Ramos (cell line): Measurements from ENCODE around the gene ATG2A.

Source experiments
- in situ Hi-C: fragments of 300-500 bp; cut with MboI; formaldehyde crosslinking; loops from one replicate; pipeline ENCODE4 v1.14.3; 2022; ENCODE audit warnings: low sequenced_read_pairs; ENCODE audit not compliant: unreplicated experiment

The ATG2A gene

DNA sequence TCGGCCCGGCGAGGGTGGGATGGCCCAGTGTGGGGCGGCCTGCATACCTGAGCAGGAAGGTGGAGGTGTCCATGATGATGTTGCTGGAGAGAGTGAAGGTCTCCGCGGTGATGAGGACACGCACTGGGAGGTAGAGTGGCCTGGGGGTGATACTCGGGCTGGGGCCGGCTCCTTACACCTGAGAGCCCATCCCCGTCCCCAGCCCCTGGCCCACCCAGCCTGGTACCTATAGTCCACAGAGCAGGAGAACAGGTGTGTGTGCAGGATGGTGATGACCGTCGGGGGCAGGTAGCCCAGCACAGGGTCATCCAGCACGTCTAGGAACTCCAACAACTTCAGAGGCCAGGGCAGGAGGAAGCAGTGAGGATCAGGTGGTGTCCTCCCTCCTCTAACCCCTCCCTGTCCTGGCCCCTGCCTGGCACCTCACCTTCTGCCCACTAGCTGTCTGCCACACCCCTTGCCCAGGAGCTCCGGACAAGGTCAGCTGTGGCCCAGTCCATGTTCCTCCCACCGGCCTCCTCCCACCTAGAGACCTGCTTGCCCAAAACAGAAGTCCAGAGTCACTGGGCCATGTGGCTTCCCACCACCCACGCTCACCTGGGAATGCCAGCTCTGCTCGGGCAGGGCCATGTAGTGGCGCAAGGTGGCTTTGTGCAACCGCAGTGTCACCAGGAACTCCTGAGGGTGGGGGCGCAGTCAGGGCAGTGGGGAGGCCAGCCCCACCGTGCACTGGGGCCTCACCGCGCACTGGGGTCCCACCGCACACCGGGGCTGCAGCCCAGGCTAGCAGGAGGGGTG is 11.3 kb downstream of the ATG2A start:
- in situ Hi-C loops = no loop called here

DNA sequence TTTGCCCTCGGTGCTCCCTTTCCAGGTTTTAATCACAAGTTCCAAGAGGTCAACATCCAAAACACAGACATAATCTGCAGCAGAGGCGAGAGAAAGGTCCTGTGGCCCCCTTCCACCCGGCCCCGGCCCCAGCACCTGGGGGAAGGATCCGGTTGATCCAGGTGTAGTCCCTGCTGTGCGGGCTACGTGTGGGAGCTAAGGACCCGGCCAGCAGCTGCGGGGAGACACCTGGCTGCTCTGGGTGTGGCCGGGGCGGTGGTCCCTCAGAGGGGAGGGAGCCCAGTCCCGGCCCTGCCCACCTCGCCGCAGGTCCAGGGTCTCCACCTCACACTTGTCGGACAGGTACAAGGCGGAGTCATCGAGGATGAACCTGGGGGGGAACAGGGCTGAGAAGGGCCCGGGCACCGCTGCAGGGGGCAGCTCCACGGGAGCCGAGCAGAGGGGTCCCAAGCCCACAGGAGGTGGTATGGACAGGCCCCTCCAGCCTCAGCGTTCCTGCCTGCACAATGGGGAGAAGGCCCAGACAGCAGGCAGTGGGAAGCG is 13.6 kb downstream of the ATG2A start:
- in situ Hi-C loops = no loop called here

DNA sequence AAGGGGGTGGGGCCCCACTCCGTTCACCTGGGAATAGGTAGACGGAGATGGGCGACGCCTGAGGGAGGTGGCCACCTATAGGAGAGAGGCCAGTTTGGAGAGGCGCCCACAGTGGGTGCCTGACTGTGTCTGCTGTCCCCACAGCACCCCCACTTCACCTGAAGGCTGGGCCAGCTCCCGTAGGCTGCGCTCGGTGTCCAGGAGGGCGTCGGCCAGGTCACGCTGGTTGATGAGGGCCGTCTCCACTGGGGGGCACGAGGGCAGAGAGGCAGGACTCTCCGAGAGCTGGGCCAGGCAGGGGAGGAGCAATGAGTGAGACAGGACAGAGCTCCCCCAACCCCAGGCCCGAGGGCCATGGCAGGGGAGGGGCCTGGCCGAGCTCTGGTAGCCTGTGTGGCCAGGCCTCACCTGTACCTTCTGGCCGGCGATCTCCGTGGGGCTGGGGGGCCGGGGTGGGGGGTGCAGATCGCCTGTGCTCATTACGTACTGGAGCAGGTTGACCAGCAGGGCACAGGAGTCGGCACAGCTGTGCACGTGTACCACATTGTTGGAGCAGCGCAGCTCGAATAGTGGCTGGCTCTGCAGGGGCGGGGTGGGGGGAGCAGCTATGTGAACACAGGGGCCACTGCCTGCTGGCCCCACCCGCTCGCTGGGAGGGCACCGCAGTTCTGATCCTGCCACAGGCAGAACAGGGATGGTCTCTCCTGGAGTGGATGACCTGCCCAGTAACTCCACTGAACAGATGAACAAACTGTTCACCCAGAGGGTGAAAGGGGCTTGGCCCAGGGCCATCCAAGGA is 14.7 kb downstream of the ATG2A start:
- in situ Hi-C loops = no loop called here

DNA sequence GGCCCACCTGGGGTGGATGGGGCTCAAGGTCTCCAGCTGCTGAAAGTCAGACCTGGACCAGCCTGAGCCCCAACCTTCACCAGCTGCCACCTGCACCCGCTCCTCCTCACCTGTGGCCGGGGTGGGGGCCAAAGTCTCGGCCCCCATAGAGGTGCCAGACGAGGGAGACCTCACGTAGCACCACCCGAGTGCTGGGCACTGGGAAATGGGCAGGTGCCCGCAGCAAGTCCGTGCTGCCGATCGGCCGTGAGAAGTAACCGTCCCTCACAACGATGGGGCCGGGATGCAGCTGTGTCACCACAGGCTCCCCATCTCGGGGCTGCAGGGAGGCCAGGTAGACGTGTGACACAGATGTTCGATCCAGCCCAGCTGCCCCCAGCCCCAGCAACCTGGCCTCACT is 16.2 kb downstream of the ATG2A start:
- in situ Hi-C loops = no loop called here

DNA sequence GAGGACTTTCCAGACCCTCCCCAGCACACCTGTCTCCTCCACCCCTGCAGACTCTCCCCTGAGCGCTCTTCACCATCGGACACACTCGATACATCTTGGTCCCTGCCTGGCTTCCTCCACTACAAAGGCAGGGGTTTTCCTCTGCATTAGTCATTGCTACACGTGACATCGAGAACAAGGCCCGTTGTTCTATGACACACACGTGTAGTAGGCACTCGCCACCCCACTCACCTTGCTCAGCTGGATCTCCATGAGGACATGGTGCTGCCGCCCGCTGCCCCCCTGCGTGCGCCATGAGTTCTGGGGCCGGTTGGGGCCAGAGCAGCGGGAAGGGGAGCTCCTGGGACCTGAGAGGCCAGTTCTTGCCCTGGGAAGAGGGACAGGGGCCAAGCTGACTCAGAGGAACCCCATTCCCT is 16.7 kb downstream of the ATG2A start:
- in situ Hi-C loops = no loop called here

DNA sequence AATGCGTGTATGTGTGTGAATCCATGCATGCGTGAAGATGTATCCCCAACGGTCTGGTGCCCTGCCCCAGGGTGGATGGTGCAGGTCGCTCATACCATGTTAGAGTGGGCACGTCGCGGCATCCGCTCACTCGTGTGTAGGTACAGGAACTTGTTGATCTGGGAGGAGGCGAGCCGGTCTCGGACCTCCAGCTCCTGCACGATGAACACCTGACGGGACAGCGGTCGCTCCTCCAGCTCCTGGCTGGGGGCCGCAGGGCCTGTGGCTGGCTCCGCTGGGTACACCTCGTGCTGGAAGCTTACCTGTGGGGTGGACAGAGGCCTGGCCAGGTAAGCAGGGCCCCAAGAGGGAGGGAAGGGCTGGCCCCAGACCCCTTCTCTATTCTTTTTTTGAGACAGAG is 18.5 kb downstream of the ATG2A start:
- in situ Hi-C loops = no loop called here

DNA sequence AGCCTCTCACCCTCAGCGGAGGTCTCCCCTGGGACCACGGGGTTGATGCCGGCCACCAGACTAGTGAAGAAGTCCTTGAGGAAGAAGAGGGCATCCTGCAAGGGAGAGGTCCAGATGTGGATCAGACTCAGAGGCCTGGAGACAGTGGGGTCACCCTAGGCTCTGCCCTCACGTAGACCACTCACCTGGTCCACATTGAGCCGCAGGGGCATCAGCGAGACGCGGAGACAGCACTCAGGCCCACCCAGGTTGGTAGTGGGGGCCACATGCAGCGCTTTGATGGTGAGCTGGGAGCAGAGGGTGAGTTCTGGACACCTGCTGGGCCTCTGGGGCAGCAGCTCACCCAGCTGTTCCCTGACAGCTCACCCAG is 18.9 kb downstream of the ATG2A start:
- in situ Hi-C loops = no loop called here

DNA sequence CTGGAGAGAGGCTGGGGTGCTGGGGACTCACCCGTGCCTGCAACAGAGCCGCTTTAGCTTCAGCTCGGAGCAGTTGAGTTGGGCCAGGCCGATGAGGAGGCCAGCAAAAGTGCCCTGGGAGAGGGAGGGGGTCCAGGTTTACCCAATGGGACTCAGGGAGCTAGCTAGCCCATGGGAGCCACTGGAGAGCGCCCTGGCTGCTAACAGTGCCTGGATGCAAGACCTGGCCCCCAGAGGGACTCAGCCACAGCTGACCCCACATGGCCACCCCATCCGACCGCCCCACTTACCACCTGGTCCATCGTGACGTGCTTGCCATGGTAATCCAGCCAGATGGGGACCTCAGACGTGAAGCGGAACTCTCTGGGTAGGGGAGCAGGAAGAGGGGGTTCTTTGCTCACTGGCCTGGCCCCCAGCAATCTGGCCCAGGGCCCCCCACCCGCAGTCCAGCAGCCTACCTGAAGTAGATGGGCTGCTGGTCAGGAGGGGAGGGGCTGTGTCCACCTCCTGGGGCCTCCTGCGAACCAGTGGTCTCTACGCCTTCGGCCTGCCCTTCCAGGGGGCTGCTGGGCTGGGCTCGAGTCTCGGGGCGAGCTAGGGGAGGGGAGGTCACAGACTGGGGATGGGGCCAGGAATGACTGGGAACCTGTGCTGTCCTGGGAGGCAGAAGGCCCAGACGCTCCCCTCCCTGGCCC is 19.5 kb downstream of the ATG2A start:
- in situ Hi-C loops = no loop called here

DNA sequence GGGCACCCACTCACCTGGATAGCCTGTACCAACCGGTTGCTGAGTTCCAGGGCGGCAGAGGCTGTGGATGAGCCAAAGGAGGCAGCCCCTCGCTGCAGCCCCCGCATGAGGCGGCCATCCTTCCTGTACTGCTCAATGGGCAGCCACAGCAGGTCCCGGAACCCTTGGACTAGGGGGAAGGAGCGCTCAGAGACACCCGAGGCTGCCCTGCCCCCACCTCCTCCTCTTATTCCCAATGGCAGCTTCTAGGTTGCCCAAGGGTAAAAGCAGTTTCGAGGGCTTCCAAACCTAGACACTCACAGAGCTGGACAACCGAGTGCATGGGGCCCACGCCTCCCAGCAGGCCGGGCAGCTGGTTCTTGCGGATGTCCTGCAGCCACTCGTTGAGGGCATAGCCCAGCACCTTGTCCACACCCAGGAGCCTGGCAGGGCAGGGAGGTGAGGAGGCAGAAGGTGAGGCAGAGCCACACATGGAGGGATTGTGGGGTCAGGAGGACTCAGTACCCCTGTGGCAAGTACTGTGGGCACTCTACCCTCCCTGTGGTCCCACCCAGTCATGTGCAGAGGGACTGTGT is 20.5 kb downstream of the ATG2A start:
- in situ Hi-C loops = no loop called here

DNA sequence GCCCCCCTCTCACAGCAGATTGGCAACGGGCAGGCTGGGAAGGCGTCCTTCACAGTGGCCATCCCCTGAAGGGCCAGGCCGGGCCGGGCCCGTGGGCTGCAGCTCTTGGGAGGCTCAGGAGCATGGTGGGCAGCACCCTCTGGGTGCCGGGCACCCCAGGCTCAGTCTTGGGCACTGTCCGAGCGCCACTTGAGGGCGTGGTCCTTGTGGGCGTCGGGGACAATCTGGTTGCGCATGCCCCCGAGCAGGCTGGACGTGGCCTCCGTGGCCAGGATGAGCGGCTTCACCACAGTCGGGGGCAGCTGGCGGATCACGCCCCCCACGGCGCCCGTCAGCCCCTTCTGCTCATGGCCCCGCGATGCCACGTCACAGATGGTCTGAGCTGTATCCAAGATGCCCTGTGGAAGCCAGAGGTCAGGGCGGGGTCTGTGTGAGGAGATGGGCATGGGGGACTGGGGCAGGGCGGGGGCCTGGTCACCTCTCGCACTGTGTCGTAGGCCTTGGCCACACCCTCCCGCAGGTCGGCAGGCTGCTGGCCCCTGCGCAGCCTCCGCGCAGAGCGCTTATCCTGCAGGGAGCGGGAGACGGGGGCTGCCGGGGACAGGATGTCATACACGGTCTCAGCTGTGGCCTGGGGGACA is 22.1 kb downstream of the ATG2A start:
- in situ Hi-C loops = loop anchor here (5.0 kb wide), 1 partner anchor 48 kb away; no protein-coding TSS in a partner anchor

DNA sequence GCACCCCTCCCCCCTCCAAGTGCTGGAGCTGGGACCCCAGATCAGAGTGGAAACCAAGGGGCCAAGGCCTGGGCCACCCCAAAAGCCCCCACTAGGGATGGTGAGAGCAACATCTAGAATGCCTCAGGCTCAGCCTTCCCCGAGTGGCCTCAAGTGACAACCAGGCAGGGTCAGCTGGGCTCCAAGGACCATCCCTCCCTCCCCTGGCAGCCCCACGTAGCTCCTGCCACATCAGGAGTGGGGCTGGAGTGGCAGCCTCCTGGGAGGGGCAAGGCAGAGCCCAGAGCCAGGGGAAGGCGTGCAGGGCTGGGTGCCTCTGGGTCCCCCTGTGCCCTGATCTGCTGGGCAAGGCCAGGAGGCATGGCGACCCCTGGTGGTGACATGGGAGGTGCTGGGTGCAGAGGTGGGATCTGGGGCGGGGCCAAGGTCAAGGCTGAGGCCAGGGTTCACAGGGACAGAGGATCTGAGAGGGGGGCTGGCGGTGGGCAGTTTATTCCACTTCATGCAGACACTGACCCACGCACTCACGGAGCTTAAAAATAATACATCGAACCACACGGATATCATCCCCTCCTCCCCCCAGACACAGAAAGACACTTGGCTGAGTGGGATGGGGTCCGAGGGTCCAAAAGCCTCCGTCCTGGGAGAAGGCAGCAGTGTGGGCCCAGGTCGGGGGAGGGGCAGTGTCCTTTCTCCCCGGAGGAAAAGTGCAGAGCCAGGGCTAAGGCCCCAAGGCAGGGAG is 22.8 kb downstream of the ATG2A start:
- in situ Hi-C loops = loop anchor here (5.0 kb wide), 1 partner anchor 47 kb away; no protein-coding TSS in a partner anchor

DNA sequence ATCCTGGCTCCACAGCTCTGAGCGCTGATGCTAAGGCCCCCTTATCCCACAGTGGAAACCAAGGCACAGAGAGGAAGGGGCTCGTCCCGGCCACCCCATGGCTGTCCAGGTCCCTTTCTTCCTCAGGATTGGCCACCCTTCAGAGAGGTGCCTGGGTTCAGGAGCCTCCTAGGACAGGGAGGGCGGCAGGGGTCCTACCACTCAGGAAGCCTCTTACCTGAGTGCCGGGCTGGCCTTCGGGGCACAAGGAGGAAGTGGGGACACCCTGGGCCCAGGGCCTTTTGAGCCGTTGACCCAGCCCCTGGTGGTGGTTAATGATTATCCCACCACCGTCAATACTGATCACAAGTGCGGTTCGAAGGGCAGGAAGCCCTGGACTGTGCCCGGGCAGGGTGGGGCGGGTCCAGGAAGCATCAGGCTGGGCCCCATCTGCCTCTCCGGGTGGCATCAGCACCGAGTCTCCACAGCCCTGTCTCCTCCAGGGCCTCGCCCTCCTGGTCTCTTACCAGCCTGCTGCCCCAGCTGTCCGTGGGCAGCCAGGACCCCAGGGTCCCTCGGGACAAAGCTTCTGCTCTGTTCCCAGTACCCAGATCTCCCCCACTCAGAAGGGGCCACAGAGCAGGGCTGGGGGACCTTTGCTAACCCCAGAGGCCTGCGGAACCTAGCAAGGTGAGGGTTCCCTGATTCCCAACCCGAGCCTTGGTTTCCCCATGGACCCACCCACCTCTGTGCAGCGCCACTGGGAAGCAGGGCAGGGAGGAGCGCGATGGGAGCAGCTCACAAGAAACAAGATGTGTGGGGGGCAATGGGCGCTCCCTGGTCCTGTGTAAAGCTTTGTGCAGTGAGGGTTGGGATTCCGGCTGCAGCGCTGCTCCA is 23.6 kb downstream of the ATG2A start:
- in situ Hi-C loops = loop anchor here (5.0 kb wide), 1 partner anchor 46 kb away; no protein-coding TSS in a partner anchor

DNA sequence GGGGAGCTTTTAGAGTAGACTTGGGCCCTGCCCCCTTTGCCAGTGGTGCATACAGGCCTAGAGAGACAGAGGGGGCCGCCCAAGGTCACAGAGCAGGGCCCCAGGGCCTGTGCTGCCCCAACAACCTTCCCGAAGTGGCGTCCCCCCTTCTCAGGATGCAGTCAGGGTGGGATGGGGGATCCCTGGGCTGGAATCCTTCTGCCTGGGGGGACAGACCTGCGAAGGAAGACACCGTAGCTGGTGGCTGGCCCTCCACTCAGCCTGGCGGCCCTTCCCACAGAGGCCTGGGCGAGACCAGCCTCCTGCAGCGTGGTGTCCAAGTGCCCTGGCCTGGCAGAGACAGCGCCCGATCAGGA is 24.2 kb downstream of the ATG2A start:
- in situ Hi-C loops = loop anchor here (5.0 kb wide), 1 partner anchor 46 kb away; no protein-coding TSS in a partner anchor

DNA sequence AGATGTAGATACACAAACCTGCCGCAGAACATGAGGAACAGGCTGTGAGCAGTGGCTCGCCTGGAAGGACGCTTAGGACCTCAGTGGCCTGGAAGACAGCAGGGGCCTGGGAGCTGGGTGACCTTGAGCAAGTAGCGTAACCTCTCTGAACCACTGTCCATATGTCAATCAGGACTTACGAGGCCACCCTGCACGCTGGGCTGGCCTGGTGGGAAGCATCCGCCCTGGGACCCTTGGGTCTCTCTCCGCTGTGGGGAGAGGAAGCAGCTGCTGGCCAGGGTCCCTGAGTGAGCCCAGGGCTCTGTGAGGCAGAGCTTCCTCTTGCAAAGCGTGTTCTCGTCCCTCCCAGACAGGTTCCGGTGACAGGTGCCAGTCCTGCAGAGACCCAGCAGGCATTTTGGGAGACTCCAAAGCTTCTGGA is 24.6 kb downstream of the ATG2A start:
- in situ Hi-C loops = loop anchor here (5.0 kb wide), 1 partner anchor 45 kb away; no protein-coding TSS in a partner anchor

DNA sequence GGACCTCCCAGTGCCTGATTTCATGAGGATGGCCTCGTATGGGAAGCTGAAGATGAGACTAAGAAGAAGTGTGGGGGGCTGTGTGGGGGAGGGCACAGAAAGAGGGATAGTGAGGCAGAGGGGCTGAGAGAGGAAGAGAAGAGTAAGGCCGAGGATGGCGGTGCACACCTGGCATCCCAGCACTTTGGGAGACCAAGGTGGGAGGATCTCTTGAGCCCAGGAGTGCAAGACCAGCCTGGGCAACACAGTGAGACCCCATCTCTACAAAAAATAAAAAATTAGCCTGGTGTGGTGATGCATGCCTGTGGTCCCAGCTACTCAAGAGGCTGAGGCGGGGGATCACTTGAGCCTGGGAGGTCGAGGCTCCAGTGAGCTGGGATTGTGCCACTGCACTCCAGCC is 25.1 kb downstream of the ATG2A start:
- in situ Hi-C loops = loop anchor here (5.0 kb wide), 1 partner anchor 45 kb away; no protein-coding TSS in a partner anchor

DNA sequence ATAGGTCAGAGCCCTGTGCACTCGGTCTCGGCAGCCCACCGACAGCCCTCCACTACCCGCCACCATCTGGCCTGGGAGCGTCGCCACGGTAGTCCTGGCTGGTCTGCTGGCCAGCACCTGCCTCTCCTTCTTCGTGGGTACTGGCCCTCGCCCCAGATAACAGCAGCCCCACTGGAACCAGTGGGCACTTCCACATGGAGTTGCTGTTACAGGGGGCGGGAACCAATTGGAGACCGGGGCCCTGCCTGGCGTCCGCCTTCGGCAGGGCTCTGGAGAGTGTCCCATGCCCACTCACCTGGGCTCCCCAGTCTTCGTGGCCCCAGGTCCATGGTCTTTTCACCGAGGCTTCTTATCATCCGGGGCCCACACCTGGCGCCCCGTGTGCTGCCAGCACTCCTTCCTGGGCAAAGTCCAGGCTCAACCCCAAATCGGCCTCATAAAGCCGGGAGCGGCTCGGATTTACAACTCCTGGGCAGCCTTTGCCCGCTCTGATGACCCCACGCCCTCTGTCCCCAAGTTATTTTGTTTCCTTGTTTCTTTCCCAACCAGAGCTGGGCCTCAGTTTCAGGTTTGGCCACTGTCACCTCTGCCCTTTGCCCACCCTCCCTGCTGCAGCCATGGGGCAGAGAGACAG is 25.7 kb downstream of the ATG2A start:
- in situ Hi-C loops = loop anchor here (5.0 kb wide), 1 partner anchor 44 kb away; no protein-coding TSS in a partner anchor

DNA sequence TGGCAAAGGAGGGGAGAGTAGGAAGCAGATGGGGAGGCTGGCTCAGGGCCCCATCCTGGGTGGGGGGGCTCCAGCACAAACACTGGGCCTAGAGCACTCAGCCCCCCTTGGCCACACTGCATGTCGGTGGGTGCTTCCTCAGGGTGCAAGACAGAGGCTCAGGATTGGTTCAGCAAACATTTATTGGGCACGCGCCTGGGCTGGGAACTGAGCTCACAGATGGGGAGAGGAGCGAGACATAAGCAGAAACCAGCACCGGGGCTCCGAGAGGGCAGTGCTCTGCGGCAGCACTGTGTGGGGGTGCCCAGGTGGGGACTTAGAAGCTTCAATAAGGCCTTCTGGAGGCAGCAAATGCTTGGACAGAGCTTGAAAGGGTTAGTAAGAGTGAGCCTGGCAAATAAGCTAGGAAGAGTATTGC is 26.5 kb downstream of the ATG2A start:
- in situ Hi-C loops = loop anchor here (5.0 kb wide), 1 partner anchor 43 kb away; no protein-coding TSS in a partner anchor
